Astrocyte of the cerebellum (primary cell): ENCODE results near the gene DNMT3A.
"Not testable (repeated sequence)": the region's sequence is repeated elsewhere in the genome, so short reads cannot be mapped to it uniquely, and the experiment has no call there.

Experiments used
- DNase-seq: peaks from one replicate; pipeline ENCODE4 v3.0.0-alpha.2; 2011; ENCODE audit warnings: low read depth
- H3K4me3 ChIP-seq: 2 replicates; pipeline ENCODE4 v1.5.1; 2011; ENCODE audit warnings: mild to moderate bottlenecking, low read depth, low read length, moderate library complexity
- in situ Hi-C: cut with HindIII; loops from 2 replicates; pipeline ENCODE4 v1.10.0; 2017; ENCODE audit warnings: low sequenced_read_pairs
- TF ChIP-seq, protein P1 (sequence below): IDR thresholded peaks from 2 replicates; pipeline ENCODE4 v1.5.1; 2012; ENCODE audit warnings: low read length, low read depth, moderate library complexity, mild to moderate bottlenecking; ENCODE audit errors: missing control alignments

The DNMT3A gene

GRCh38 chr2:25279091-25279651 lies 62.6 kb downstream of the DNMT3A start:
- in situ Hi-C loops: no loop called here
- no peak for DNase-seq
- H3K4me3 ChIP-seq: no peak overlapping the region
- TF ChIP-seq, protein P1, sequence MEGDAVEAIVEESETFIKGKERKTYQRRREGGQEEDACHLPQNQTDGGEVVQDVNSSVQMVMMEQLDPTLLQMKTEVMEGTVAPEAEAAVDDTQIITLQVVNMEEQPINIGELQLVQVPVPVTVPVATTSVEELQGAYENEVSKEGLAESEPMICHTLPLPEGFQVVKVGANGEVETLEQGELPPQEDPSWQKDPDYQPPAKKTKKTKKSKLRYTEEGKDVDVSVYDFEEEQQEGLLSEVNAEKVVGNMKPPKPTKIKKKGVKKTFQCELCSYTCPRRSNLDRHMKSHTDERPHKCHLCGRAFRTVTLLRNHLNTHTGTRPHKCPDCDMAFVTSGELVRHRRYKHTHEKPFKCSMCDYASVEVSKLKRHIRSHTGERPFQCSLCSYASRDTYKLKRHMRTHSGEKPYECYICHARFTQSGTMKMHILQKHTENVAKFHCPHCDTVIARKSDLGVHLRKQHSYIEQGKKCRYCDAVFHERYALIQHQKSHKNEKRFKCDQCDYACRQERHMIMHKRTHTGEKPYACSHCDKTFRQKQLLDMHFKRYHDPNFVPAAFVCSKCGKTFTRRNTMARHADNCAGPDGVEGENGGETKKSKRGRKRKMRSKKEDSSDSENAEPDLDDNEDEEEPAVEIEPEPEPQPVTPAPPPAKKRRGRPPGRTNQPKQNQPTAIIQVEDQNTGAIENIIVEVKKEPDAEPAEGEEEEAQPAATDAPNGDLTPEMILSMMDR: no peak

GRCh38 chr2:25276569-25277465 lies 64.9 kb downstream of the DNMT3A start:
- TF ChIP-seq, protein P1: peak; percentile 54
- DNase-seq: no peak
- in situ Hi-C loops: no loop called here
- peak overlapping the region; percentile 5 for H3K4me3 ChIP-seq

- no peak overlapping the region for H3K4me3 ChIP-seq
- TF ChIP-seq, protein P1: no peak
- no peak for DNase-seq
- in situ Hi-C loops: no loop called here
Measured at GRCh38 chr2:25275575-25275965, 66.2 kb downstream of the DNMT3A start.

DNA sequence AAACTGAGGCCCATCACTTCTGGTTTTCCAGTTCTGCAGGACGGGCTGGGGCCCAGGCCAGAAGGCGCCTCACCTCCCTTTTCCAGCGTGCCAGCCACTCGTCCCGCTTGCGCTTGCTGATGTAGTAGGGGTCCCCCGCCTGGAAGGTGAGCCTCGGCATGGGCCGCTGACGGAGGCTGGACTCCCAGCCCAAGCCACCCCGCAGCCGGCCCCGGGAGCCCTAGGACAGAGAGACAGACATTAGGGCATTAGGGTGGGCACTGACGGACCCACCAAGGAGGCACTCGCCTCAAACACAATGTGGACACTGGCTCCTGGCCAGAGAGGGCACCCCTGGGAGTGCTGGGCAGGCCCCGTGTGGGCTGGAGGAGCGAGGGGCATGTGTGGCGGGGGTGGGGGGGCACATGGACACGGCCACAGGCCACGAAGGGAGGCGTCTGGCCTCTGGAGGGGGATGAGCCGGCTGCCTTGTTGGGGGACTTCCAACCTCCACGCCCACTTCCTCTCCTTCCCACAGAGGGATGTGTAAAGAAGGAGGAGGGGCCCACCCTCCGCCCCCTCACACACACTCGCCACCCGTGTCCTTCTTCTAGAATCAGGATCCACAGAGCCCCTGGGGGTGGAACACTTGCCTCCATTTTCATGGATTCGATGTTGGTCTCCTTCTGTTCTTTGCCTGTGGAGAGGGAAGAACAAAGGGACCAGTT lies 66.7 kb downstream of the DNMT3A start:
- TF ChIP-seq, protein P1: no peak
- H3K4me3 ChIP-seq: no peak overlapping the region
- no peak for DNase-seq
- in situ Hi-C loops: no loop called here

GRCh38 chr2:25273985-25274535 lies 67.7 kb downstream of the DNMT3A start:
- H3K4me3 ChIP-seq: no peak overlapping the region
- TF ChIP-seq, protein P1: no peak
- in situ Hi-C loops: no loop called here
- no peak for DNase-seq

- in situ Hi-C loops, DNase-seq, H3K4me3 ChIP-seq: not testable (repeated sequence)
Measured at GRCh38 chr2:25272705-25273104, 69.0 kb downstream of the DNMT3A start.
